ENCODE results near the gene BTBD19. TPM values are rescaled to one million over a fixed set of nuclear protein-coding genes. Genes with fewer than 3 reads are reported as not detected.
A peak's percentile ranks its signal among the peaks of the same experiment; 100 is the strongest.

BTBD19 gene
- total RNA-seq, 1 donor from 2014 or later, result 7.9 TPM

DNA sequence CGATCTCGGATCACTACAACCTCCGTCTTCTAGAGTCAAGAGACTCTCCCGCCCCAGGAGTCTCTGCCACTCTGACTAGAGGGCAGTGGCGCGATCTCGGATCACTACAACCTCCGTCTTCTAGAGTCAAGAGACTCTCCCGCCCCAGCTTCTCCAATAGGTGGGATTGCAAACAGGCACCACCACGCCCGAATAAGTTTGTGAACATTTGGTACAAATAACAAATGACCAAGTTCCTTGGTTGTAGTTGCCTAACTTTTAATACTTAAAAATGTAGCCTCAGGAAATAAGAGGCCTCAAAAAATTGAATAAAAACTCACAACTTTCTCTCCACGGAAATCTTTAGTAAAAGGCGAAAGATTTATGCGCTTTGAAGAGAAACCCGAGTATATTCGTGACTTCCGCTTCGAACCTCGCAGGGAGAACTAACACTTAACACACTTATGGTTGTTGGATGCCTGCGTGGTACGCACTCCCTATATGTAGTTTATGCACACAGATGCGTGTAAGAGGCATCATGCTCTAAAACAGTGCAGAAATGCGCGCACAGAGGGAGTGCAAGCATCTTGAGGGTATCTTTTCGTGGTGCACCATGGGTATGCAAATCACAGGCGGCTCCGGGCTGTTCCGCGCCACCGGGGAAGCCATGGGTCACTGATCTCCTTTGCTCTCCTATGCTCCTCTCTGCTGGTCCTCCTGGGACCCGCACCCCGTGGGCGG, 11.4 kb downstream of the BTBD19 start:
- Histone ChIP-seq H3K9me3 (no peaks in the 10 kb centered on the region), H3K27me3 (no peaks in the 10 kb centered on the region), H3K4me3 (peak overlapping the region; percentile 54 to 57), H3K36me3 (no peaks in the 10 kb centered on the region), H3K4me1 (peaks cover 23% of the 10 kb centered on the region), H3K27ac (peak overlapping the region; percentile 94)
- TF ChIP-seq POLR2AphosphoS5 (IDR thresholded peaks at IDR 0.05; ENCODE audit: insufficient read depth in 1 of 2, low read depth in 1 of 2) (peak; percentile 88 to 91), POLR2A (IDR thresholded peaks at IDR 0.05) (peak in 1 of 2 donors; percentile 64)
- TF ChIP-seq, protein P1, sequence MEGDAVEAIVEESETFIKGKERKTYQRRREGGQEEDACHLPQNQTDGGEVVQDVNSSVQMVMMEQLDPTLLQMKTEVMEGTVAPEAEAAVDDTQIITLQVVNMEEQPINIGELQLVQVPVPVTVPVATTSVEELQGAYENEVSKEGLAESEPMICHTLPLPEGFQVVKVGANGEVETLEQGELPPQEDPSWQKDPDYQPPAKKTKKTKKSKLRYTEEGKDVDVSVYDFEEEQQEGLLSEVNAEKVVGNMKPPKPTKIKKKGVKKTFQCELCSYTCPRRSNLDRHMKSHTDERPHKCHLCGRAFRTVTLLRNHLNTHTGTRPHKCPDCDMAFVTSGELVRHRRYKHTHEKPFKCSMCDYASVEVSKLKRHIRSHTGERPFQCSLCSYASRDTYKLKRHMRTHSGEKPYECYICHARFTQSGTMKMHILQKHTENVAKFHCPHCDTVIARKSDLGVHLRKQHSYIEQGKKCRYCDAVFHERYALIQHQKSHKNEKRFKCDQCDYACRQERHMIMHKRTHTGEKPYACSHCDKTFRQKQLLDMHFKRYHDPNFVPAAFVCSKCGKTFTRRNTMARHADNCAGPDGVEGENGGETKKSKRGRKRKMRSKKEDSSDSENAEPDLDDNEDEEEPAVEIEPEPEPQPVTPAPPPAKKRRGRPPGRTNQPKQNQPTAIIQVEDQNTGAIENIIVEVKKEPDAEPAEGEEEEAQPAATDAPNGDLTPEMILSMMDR (IDR thresholded peaks at IDR 0.05), result no peak
- DNase-seq (ENCODE audit: extremely low spot score in 2 of 2), result peak in 1 of 2 donors; percentile 95
- intact Hi-C loops (cut with DNase I), result loop anchor here (10.0 kb wide), 1 partner anchor 485 kb away; no protein-coding TSS in a partner anchor

DNA sequence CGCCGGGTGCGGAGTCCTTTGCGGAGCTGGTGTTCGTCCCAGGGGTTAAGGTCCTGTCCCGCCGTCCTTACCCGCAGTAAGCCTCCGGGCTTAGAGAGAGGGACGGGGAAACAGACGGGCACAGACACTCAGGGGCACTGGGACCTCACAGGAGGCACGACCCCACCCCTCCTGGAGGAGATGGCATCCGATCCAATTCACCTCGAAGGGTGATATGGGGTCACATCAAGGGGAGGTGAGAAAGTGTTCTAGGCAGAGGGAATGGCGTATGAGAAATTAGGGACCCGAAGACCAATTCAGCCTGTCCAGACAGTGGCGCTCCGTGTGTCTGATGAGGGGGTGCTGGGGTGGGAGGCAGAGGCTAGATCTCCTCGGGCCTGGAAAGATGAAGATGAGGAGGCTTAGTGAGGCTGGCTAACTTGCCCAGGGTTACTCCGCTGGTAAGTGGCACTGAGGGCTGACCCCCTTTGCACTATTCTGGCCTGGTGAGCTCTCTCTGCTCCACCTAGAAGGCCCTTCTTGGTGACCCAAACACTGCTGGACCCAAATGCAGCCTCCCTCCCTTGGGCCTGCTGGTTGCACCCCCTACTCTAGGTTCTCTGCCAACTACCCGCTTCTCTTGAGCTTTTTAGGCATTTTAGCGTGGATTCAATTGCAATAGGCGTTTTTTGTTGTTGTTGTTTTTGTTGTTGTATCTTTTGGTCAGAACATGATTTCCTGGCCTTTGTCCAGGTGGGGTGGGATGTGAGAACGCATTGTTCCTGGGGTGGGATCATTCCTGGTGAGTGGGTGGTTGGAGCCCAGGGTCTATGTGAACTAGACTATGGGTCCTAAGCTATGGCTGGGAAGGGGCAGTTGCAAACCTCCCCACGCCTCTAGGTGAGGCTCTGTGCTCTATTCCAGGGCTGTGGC, 12.3 kb downstream of the BTBD19 start:
- peak in 1 of 2 donors; percentile 17 for TF ChIP-seq POLR2AphosphoS5 (IDR thresholded peaks at IDR 0.05; ENCODE audit: insufficient read depth in 1 of 2, low read depth in 1 of 2)
- TF ChIP-seq, protein P1 (IDR thresholded peaks at IDR 0.05), result no peak
- Histone ChIP-seq H3K9me3 (no peaks in the 10 kb centered on the region), H3K4me3 (peak overlapping the region; percentile 54 to 57), H3K36me3 (no peaks in the 10 kb centered on the region), H3K4me1 (peaks cover 23% of the 10 kb centered on the region), H3K27ac (peak overlapping the region; percentile 94), H3K27me3 (no peaks in the 10 kb centered on the region)
- DNase-seq (ENCODE audit: extremely low spot score in 2 of 2), result no peak
- intact Hi-C loops (cut with DNase I), result loop anchor here (10.0 kb wide), 1 partner anchor 484 kb away; no protein-coding TSS in a partner anchor

DNA sequence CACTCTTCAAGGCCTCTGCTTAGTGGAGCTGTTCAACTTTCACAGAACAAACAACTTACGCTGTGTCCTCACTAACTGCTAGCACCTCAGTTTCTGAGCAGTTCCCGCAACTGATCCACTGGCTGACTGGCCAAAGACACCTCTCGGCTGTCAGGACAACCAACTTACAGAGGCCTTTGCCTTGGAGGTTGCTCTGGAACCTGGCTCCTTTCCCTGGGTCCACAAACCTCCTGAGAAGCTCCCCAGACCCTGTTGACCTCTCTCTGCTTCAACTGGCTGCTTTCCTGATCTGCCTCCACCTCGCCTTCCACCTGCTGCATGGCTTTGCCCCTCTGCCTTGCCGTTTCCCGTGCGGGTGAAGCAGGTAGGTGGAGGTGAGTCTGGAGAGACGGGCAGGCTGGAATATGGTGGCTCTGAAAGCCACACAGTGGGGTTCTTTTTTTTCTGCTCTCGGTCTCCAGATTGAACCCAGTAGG, 13.0 kb downstream of the BTBD19 start:
- DNase-seq (ENCODE audit: extremely low spot score in 2 of 2), result no peak
- Histone ChIP-seq H3K4me3 (no peak overlapping the region), H3K36me3 (no peaks in the 10 kb centered on the region), H3K9me3 (no peaks in the 10 kb centered on the region), H3K27me3 (no peaks in the 10 kb centered on the region), H3K4me1 (peaks cover 28% of the 10 kb centered on the region), H3K27ac (no peak overlapping the region)
- TF ChIP-seq, protein P1 (IDR thresholded peaks at IDR 0.05), result no peak
- no peak for TF ChIP-seq POLR2AphosphoS5 (IDR thresholded peaks at IDR 0.05; ENCODE audit: insufficient read depth in 1 of 2, low read depth in 1 of 2)
- TF ChIP-seq POLR2A (IDR thresholded peaks at IDR 0.05), result no peak
- intact Hi-C loops (cut with DNase I), result loop anchor here (10.0 kb wide), 1 partner anchor 484 kb away; no protein-coding TSS in a partner anchor

DNA sequence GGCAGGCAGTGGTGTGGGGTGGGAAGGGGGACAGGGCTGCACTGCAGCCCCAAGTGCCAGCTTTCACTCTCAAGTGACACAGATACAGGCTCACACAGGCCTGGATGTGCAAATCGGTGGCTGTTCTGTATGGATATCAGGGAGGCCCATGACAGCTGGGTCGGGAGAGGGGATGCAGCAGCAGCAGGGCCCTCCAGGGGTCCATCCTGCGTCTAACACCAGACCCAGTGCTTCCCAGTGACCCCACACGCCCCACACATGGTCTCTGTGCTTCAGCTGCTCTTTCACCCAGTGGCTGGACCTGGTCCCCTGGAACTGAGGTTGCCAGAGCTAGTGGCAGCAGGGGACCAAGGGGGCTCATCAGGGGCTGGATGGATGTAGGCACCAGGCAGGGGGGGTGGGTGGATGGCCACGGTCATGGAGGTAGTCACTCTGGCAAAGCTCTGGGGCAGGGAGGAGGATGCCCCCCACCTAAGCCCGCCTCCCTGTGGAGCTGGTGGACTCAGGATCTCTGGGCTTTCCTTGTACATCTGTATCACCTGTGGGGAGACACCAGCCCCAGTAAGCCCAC, 13.9 kb downstream of the BTBD19 start:
- peaks cover 37% of the 10 kb centered on the region for H3K4me1 ChIP-seq
- no peak overlapping the region for H3K4me3 ChIP-seq
- intact Hi-C loops (cut with DNase I), result loop anchor here (10.0 kb wide), 1 partner anchor 483 kb away; no protein-coding TSS in a partner anchor
- no peaks in the 10 kb centered on the region for H3K9me3 ChIP-seq
- no peaks in the 10 kb centered on the region for H3K27me3 ChIP-seq
- H3K36me3 ChIP-seq, result no peaks in the 10 kb centered on the region
- TF ChIP-seq POLR2A (IDR thresholded peaks at IDR 0.05) (no peak), POLR2AphosphoS5 (IDR thresholded peaks at IDR 0.05; ENCODE audit: insufficient read depth in 1 of 2, low read depth in 1 of 2) (no peak)
- TF ChIP-seq, protein P1 (IDR thresholded peaks at IDR 0.05), result no peak
- H3K27ac ChIP-seq, result peak overlapping the region; percentile 9
- no peak for DNase-seq (ENCODE audit: extremely low spot score in 2 of 2)

Measured in vagina (tissue), 2 donors.